Sigmoid colon (tissue), 3 donors: ENCODE data around the gene RYK.

Source experiments
- POLR2A ChIP-seq, 2 donors: fragments of 450-650 bp; IDR thresholded peaks; one replicate each; pipeline ENCODE4 v1.6.1; 2016; ENCODE audit warnings: antibody characterized with exemption in 2 of 2, mild to moderate bottlenecking in 2 of 2, moderate library complexity in 2 of 2
- TF ChIP-seq, protein P1 (sequence below), 4 experiments: fragments of 450-650 bp in 3 of 4; fragments of 200-600 bp in 1 of 4; IDR thresholded peaks; one replicate each; pipeline ENCODE4 v1.5.1; 2016 to 2019; ENCODE audit warnings: antibody characterized with exemption in 4 of 4, mild to moderate bottlenecking in 3 of 4, moderate library complexity in 2 of 4

DNA sequence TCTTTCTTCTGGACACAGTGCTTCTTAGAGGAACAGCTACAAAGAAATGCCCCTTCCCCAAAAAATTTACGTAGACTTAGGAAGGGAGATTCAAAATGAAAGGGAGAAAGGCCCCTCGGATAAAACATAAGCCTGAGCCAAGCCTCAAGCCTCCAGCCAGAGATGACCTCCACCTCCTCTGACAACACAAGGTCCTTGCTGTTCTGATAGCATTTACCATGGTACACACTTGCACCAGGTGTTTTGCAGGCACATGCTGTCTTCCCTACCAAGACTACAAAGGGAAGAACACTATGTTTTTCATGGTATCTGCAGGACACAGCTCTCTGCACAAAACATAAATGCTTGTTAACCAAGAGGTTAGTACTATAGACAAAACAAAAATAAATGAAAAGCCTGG is 27.8 kb downstream of the RYK start:
- no peak for TF ChIP-seq POLR2A (IDR thresholded peaks at IDR 0.05)
- TF ChIP-seq, protein P1, sequence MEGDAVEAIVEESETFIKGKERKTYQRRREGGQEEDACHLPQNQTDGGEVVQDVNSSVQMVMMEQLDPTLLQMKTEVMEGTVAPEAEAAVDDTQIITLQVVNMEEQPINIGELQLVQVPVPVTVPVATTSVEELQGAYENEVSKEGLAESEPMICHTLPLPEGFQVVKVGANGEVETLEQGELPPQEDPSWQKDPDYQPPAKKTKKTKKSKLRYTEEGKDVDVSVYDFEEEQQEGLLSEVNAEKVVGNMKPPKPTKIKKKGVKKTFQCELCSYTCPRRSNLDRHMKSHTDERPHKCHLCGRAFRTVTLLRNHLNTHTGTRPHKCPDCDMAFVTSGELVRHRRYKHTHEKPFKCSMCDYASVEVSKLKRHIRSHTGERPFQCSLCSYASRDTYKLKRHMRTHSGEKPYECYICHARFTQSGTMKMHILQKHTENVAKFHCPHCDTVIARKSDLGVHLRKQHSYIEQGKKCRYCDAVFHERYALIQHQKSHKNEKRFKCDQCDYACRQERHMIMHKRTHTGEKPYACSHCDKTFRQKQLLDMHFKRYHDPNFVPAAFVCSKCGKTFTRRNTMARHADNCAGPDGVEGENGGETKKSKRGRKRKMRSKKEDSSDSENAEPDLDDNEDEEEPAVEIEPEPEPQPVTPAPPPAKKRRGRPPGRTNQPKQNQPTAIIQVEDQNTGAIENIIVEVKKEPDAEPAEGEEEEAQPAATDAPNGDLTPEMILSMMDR (IDR thresholded peaks at IDR 0.05) = no peak
